ENCODE data around the gene NIN. TPM values are rescaled to one million over a fixed set of nuclear protein-coding genes. Genes with fewer than 3 reads are reported as not detected.
A peak's percentile ranks its signal among the peaks of the same experiment; 100 is the strongest.

Gene NIN
- total and polyA plus RNA-seq, 2 of the 4 experiments (the other 2 are of a cell fraction), result 15.2 to 98.4 TPM

DNA sequence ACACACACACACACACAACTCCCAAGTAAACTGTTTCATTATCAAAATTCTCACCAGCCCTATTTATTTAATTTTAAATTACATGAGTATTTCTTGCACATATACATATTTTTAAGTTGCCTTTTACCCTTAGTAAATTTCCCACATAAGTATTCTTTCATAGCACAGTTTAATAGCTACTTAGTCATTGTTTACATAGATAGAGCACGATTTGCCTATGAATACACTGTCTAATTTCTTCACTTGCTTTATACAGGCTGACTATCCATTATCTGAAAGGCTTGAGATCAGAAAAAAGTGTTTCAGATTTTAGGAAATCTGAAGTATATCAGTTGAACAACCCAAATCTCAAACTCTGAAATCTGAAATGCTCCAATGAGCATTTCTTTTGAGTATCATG is 30.9 kb downstream of the NIN start:
- no peak overlapping the region for H3K56ac ChIP-seq (ENCODE audit: extremely low read depth, insufficient read depth, low read length)
- H3K9me1 ChIP-seq (ENCODE audit: insufficient read depth, low read length), result peaks cover 22% of the 10 kb centered on the region
- H2AK5ac ChIP-seq (ENCODE audit: low read depth, low read length), result no peak overlapping the region
- H3K9ac ChIP-seq (ENCODE audit: low read depth, low read length), result no peak overlapping the region
- H2BK20ac ChIP-seq (ENCODE audit: low read depth, low read length), result no peak overlapping the region
- H3K4ac ChIP-seq (ENCODE audit: low read depth, low read length), result no peak overlapping the region
- no peak overlapping the region for H4K8ac ChIP-seq (ENCODE audit: low read depth in 2 of 2, low read length in 2 of 2)
- intact Hi-C loops (cut with micrococcal nuclease), result no loop called here
- no TSS peak for BruUV-seq (replicated peaks)
- dilution Hi-C loops (cut with HindIII; ENCODE audit: low sequenced_read_pairs, unreplicated experiment), result no loop called here
- H3K18ac ChIP-seq (ENCODE audit: low read depth, low read length), result no peak overlapping the region
- no peak overlapping the region for H2AK9ac ChIP-seq (replicated peaks; ENCODE audit: low read depth, low read length, poor library complexity)
- ChIA-PET POLR2A (ENCODE audit: unreplicated experiment) (no interaction called here), CTCF (interaction anchor here (1.0 kb wide), 1 partner anchor 60 kb away, joined by 3 read pairs; no protein-coding TSS in a partner anchor)
- no peak overlapping the region for H2BK120ac ChIP-seq (ENCODE audit: low read depth, low read length)
- H2BK5ac ChIP-seq (ENCODE audit: low read depth, low read length, poor library complexity, severe bottlenecking), result peak overlapping the region; percentile 16
- no peak overlapping the region for H3K27ac ChIP-seq (ENCODE audit: insufficient read depth, low read length)
- H3K4me1 ChIP-seq (ENCODE audit: control insufficient read depth, insufficient read depth, low read length), result peaks cover 28% of the 10 kb centered on the region
- DNase-seq, result peak; percentile 70
- H3K36me3 ChIP-seq (ENCODE audit: control insufficient read depth, insufficient read depth, low read length), result peaks cover 2% of the 10 kb centered on the region; the same call in 1 of the 2 replicates
- H4K91ac ChIP-seq (ENCODE audit: insufficient read depth, low read depth, low read length), result no peak overlapping the region
- no peak overlapping the region for H3K4me3 ChIP-seq (ENCODE audit: insufficient read depth, low read depth, low read length)
- H2BK15ac ChIP-seq (ENCODE audit: low read depth, low read length), result no peak overlapping the region
- H3K9me3 ChIP-seq (ENCODE audit: control insufficient read depth, insufficient read depth, low read length), result no peaks in the 10 kb centered on the region
- peaks cover 28 to 71% of the 10 kb centered on the region in 2 experiments for H3K79me1 ChIP-seq (ENCODE audit: low read depth in 1 of 2, low read length in 2 of 2)
- H3K14ac ChIP-seq (replicated peaks; ENCODE audit: low read depth, low read length), result no peak overlapping the region
- TF ChIP-seq FOS (IDR thresholded peaks at IDR 0.05; ENCODE audit: low read depth, low read length) (peak; percentile 57), NFE2L2 (IDR thresholded peaks at IDR 0.05; ENCODE audit: low read depth, low read length) (peak; percentile 27; the same call in 1 of the 2 replicates), MAFK (IDR thresholded peaks at IDR 0.05; ENCODE audit: low read depth, low read length) (no peak)
- H3K23ac ChIP-seq (ENCODE audit: low read depth, low read length), result no peak overlapping the region
- in situ Hi-C loops (cut with MboI; ENCODE audit: low sequenced_read_pairs), result no loop called here
- no peak overlapping the region for H4K5ac ChIP-seq (ENCODE audit: low read depth, low read length)
- H3K27me3 ChIP-seq (ENCODE audit: control insufficient read depth, insufficient read depth, low read length), result no peaks in the 10 kb centered on the region
- peak; percentile 51 for ATAC-seq (ENCODE audit: low read depth)
- peaks cover 8% of the 10 kb centered on the region; the same call in 1 of the 2 replicates for H4K20me1 ChIP-seq (ENCODE audit: insufficient read depth, low read length)
- no peak overlapping the region for H2AFZ ChIP-seq (replicated peaks; ENCODE audit: low read length, poor library complexity)
- no CpG with 5 or more reads among the region's 1 CpG for WGBS, 2 experiments (ENCODE audit: extremely low coverage in 2 of 2, insufficient read length in 1 of 2)
- H3K4me2 ChIP-seq (ENCODE audit: low read depth, low read length), result no peak overlapping the region
